ENCODE measurements around the gene ULK2.

- no peak for TF ChIP-seq POLR2AphosphoS5 (IDR thresholded peaks at IDR 0.05; ENCODE audit: low read depth, low read length)
- TF ChIP-seq ELF1 (IDR thresholded peaks at IDR 0.05): no peak
- peak; percentile 96 for TF ChIP-seq CTCF (IDR thresholded peaks at IDR 0.05)
Measured at GRCh38 chr17:19766421-19767270, 101.1 kb downstream of the ULK2 start.

All from SK-N-SH (cell line).